ENCODE results near the gene NIPAL3.

GRCh38 chr1:24406788-24407187, 8.8 kb upstream of the NIPAL3 start:
- no peak for TF ChIP-seq CTCF (IDR thresholded peaks at IDR 0.05)
- no peak for TF ChIP-seq MXD4 (CRISPR knock-in tag; IDR thresholded peaks at IDR 0.05; ENCODE audit: borderline replicate concordance)
- TF ChIP-seq CBFB (CRISPR knock-in tag; IDR thresholded peaks at IDR 0.05; ENCODE audit: low read depth) = no peak
- TF ChIP-seq JUN (CRISPR knock-in tag; IDR thresholded peaks at IDR 0.05) = no peak
- TF ChIP-seq, protein P1, sequence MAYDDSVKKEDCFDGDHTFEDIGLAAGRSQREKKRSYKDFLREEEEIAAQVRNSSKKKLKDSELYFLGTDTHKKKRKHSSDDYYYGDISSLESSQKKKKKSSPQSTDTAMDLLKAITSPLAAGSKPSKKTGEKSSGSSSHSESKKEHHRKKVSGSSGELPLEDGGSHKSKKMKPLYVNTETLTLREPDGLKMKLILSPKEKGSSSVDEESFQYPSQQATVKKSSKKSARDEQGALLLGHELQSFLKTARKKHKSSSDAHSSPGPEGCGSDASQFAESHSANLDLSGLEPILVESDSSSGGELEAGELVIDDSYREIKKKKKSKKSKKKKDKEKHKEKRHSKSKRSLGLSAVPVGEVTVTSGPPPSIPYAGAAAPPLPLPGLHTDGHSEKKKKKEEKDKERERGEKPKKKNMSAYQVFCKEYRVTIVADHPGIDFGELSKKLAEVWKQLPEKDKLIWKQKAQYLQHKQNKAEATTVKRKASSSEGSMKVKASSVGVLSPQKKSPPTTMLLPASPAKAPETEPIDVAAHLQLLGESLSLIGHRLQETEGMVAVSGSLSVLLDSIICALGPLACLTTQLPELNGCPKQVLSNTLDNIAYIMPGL (CRISPR knock-in tag; IDR thresholded peaks at IDR 0.05) = no peak
- TF ChIP-seq, protein P2, sequence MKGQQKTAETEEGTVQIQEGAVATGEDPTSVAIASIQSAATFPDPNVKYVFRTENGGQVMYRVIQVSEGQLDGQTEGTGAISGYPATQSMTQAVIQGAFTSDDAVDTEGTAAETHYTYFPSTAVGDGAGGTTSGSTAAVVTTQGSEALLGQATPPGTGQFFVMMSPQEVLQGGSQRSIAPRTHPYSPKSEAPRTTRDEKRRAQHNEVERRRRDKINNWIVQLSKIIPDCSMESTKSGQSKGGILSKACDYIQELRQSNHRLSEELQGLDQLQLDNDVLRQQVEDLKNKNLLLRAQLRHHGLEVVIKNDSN (CRISPR knock-in tag; IDR thresholded peaks at IDR 0.05) = no peak
- TF ChIP-seq, protein P3, sequence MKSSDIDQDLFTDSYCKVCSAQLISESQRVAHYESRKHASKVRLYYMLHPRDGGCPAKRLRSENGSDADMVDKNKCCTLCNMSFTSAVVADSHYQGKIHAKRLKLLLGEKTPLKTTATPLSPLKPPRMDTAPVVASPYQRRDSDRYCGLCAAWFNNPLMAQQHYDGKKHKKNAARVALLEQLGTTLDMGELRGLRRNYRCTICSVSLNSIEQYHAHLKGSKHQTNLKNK (CRISPR knock-in tag; IDR thresholded peaks at IDR 0.05) = no peak
- no peak for TF ChIP-seq FOXJ3 (CRISPR knock-in tag; IDR thresholded peaks at IDR 0.05; ENCODE audit: borderline replicate concordance)
- TF ChIP-seq TP53 (CRISPR knock-in tag; IDR thresholded peaks at IDR 0.05) = no peak
